H9 (cell line): ENCODE measurements around the gene UBXN10. TPM values are rescaled to one million over a fixed set of nuclear protein-coding genes. Genes with fewer than 3 reads are reported as not detected.

Source experiments
- DNase-seq: peaks from one replicate; pipeline ENCODE4 v3.0.0-alpha.2; 2017
- H2AFZ ChIP-seq: one replicate; pipeline ENCODE4 v1.6.1; 2013; ENCODE audit warnings: mild to moderate bottlenecking, low read length, control low read depth, moderate library complexity
- H2AK5ac ChIP-seq: 2 replicates; pipeline ENCODE4 v1.6.1; 2013; ENCODE audit warnings: low read length, control low read depth, mixed read lengths; ENCODE audit not compliant: insufficient read length
- H2BK120ac ChIP-seq: one replicate; pipeline ENCODE4 v1.6.1; 2013; ENCODE audit warnings: low read depth, mild to moderate bottlenecking, low read length, control low read depth, inconsistent platforms; ENCODE audit not compliant: poor library complexity, severe bottlenecking
- H2BK12ac ChIP-seq: 2 replicates; pipeline ENCODE4 v1.6.1; 2013; ENCODE audit warnings: low read length, control low read depth, mixed read lengths, low read depth; ENCODE audit not compliant: insufficient read length
- H2BK15ac ChIP-seq: 2 replicates; pipeline ENCODE4 v1.6.1; 2013; ENCODE audit warnings: low read depth, low read length, control low read depth
- H2BK20ac ChIP-seq: one replicate; pipeline ENCODE4 v1.6.1; 2013; ENCODE audit warnings: low read depth, mild to moderate bottlenecking, low read length, control low read depth, inconsistent platforms; ENCODE audit not compliant: poor library complexity, severe bottlenecking
- H2BK5ac ChIP-seq: 2 replicates; pipeline ENCODE4 v1.6.1; 2013; ENCODE audit warnings: low read length, control low read depth, mixed read lengths; ENCODE audit not compliant: insufficient read length
- H3K14ac ChIP-seq: 2 replicates; pipeline ENCODE4 v1.6.1; 2013; ENCODE audit warnings: low read length, control low read depth; ENCODE audit not compliant: insufficient read depth
- H3K18ac ChIP-seq: 2 replicates; pipeline ENCODE4 v1.6.1; 2013; ENCODE audit warnings: low read depth, mild to moderate bottlenecking, mixed read lengths, low read length, control low read depth; ENCODE audit not compliant: insufficient read length
- H3K23ac ChIP-seq: 2 replicates; pipeline ENCODE4 v1.6.1; 2013; ENCODE audit warnings: low read length, control low read depth, mixed read lengths, low read depth; ENCODE audit not compliant: insufficient read length
- H3K23me2 ChIP-seq: 2 replicates; pipeline ENCODE4 v1.6.1; 2013; ENCODE audit warnings: low read depth, mild to moderate bottlenecking, mixed read lengths, low read length, control low read depth; ENCODE audit not compliant: insufficient read length, poor library complexity, severe bottlenecking
- H3K27ac ChIP-seq: 2 replicates; pipeline ENCODE4 v1.5.1; 2013; ENCODE audit warnings: low read length, control low read depth, mixed read lengths, low read depth; ENCODE audit not compliant: insufficient read length
- H3K27me3 ChIP-seq: 2 replicates; pipeline ENCODE4 v1.6.1; 2013; ENCODE audit warnings: low read length, control low read depth, inconsistent platforms; ENCODE audit not compliant: insufficient read depth
- H3K4ac ChIP-seq: 2 replicates; pipeline ENCODE4 v1.6.1; 2013; ENCODE audit warnings: low read depth, mild to moderate bottlenecking, control low read depth, inconsistent platforms, low read length, moderate library complexity
- H3K4me1 ChIP-seq: 2 replicates; pipeline ENCODE4 v1.6.1; 2013; ENCODE audit warnings: low read length, control low read depth, inconsistent platforms; ENCODE audit not compliant: insufficient read depth
- H3K4me2 ChIP-seq: 2 replicates; pipeline ENCODE4 v1.6.1; 2013; ENCODE audit warnings: low read length, control low read depth, mixed read lengths; ENCODE audit not compliant: insufficient read length, insufficient read depth
- H3K56ac ChIP-seq: 2 replicates; pipeline ENCODE4 v1.6.1; 2013; ENCODE audit warnings: low read depth, mild to moderate bottlenecking, mixed read lengths, low read length, control low read depth; ENCODE audit not compliant: insufficient read length
- H3K79me1 ChIP-seq: 2 replicates; pipeline ENCODE4 v1.6.1; 2013; ENCODE audit warnings: low read depth, mild to moderate bottlenecking, moderate library complexity, low read length, control low read depth, inconsistent platforms; ENCODE audit not compliant: insufficient read depth, poor library complexity, severe bottlenecking
- H3K79me2 ChIP-seq: 2 replicates; pipeline ENCODE4 v1.6.1; 2013; ENCODE audit warnings: low read length, control low read depth, inconsistent platforms; ENCODE audit not compliant: insufficient read depth
- H3K9ac ChIP-seq: 2 replicates; pipeline ENCODE4 v1.6.1; 2013; ENCODE audit warnings: low read length, control low read depth, mixed read lengths; ENCODE audit not compliant: insufficient read length; ENCODE audit errors: extremely low read depth
- H3K9me3 ChIP-seq: one replicate; pipeline ENCODE4 v1.6.1; 2013; ENCODE audit warnings: low read depth, low read length, inconsistent platforms; ENCODE audit not compliant: control insufficient read depth
- H3T11ph ChIP-seq: one replicate; pipeline ENCODE4 v1.6.1; 2013; ENCODE audit warnings: mild to moderate bottlenecking, low read length, control low read depth, inconsistent platforms
- H4K20me1 ChIP-seq: one replicate; pipeline ENCODE4 v1.6.1; 2013; ENCODE audit not compliant: control insufficient read depth, insufficient read length, insufficient read depth
- H4K5ac ChIP-seq: 2 replicates; pipeline ENCODE4 v1.6.1; 2013; ENCODE audit warnings: low read depth, mild to moderate bottlenecking, mixed read lengths, low read length, control low read depth; ENCODE audit not compliant: insufficient read length
- H4K8ac ChIP-seq: replicated peaks from 2 replicates; pipeline ENCODE4 v1.6.1; 2013; ENCODE audit warnings: low read length, control low read depth, mixed read lengths, low read depth; ENCODE audit not compliant: insufficient read length
- H4K91ac ChIP-seq: 2 replicates; pipeline ENCODE4 v1.6.1; 2013; ENCODE audit warnings: low read depth, mild to moderate bottlenecking, moderate library complexity, mixed read lengths, low read length, control low read depth; ENCODE audit not compliant: insufficient read length
- H3K27ac Mint-ChIP-seq, 3 experiments: 2 replicates in 2 of 3; 3 replicates in 1 of 3; pipeline ENCODE4 v1.8.0; 2020 to 2021; ENCODE audit warnings: mixed read lengths in 3 of 3, mild to moderate bottlenecking in 1 of 3, moderate library complexity in 1 of 3
- H3K27me3 Mint-ChIP-seq: 2 replicates; pipeline ENCODE4 v1.8.0; 2021; ENCODE audit warnings: low read depth, mild to moderate bottlenecking, moderate library complexity, mixed read lengths
- H3K36me3 Mint-ChIP-seq, 3 experiments: 2 replicates in 2 of 3; 3 replicates in 1 of 3; pipeline ENCODE4 v1.8.0; 2020 to 2021; ENCODE audit warnings: low read depth in 3 of 3, mixed read lengths in 3 of 3; ENCODE audit not compliant: insufficient read depth in 1 of 3
- H3K4me1 Mint-ChIP-seq, 2 experiments: 2 replicates each; pipeline ENCODE4 v1.8.0; 2020; ENCODE audit warnings: mixed read lengths in 2 of 2
- H3K4me3 Mint-ChIP-seq, 2 experiments: 2 replicates in 1 of 2; 3 replicates in 1 of 2; pipeline ENCODE4 v1.8.0; 2020 to 2021; ENCODE audit warnings: mild to moderate bottlenecking in 2 of 2, mixed read lengths in 2 of 2, moderate library complexity in 1 of 2
- H3K9me3 Mint-ChIP-seq, 2 experiments: 2 replicates in 1 of 2; 3 replicates in 1 of 2; pipeline ENCODE4 v1.8.0; 2020; ENCODE audit warnings: mild to moderate bottlenecking in 2 of 2, mixed read lengths in 2 of 2, moderate library complexity in 1 of 2
- WGBS: extraction: QIAGEN DNeasy Blood & Tissue Kit; methylation state at CpG from one replicate; pipeline ENCODE4 v1.1.7; 2013; ENCODE audit warnings: missing lambda C conversion rate, low lambda C conversion rate, mixed read lengths; ENCODE audit not compliant: insufficient read length; ENCODE audit errors: extremely low coverage; 5-methylcytosine and 5-hydroxymethylcytosine counted together
- total RNA-seq: library from RNA; stranded (reverse); gene quantifications from 2 replicates; pipeline ENCODE4 v1.2.1, GENCODE V29; 2021
- TF ChIP-seq, protein P1 (sequence below): fragments of 200-600 bp; sonication (generic); conservative IDR thresholded peaks from 3 replicates; pipeline ENCODE4 v1.8.0; 2021; ENCODE audit warnings: antibody characterized with exemption, mild to moderate bottlenecking

The UBXN10 gene
- total RNA-seq, 1 experiment from 2014 or later: 0.59 TPM

DNA sequence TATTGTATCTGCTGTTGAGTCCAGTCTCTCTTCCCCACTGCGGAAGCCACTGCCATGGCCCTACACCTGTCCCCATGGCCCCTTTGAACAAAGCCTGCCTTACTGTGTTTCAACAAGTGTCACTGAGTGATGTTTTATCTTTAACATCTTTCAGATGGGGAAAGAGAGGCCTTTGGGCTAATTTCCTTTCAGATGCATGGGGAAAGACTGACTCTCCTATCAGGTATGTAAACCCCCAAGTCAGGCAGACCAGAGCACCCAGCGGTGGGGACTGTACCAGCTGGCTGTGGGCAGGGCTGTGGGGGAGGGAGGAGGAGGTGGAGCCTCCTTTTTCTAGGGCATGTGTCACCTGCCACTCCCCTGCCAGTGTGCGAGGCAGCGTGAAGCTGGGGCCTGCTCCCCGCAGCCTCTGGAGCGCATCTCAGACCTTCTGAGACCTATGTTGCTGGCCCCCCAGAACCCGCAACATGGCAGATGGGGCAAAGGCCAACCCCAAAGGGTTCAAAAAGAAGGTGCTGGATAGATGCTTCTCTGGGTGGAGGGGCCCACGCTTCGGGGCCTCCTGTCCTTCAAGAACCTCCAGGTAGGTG, 46.8 kb upstream of the UBXN10 start, which contains the start of gene PLA2G2F:
TSS of gene PLA2G2F (plus strand) at position 363 of the 590 bp plus-strand sequence. CDS start at position 468, 105 bp downstream.
- H2BK12ac ChIP-seq: no peak within 1 kb of the TSS
- no peak within 1 kb of the TSS for H4K5ac ChIP-seq
- no peak for DNase-seq
- TF ChIP-seq, protein P1, sequence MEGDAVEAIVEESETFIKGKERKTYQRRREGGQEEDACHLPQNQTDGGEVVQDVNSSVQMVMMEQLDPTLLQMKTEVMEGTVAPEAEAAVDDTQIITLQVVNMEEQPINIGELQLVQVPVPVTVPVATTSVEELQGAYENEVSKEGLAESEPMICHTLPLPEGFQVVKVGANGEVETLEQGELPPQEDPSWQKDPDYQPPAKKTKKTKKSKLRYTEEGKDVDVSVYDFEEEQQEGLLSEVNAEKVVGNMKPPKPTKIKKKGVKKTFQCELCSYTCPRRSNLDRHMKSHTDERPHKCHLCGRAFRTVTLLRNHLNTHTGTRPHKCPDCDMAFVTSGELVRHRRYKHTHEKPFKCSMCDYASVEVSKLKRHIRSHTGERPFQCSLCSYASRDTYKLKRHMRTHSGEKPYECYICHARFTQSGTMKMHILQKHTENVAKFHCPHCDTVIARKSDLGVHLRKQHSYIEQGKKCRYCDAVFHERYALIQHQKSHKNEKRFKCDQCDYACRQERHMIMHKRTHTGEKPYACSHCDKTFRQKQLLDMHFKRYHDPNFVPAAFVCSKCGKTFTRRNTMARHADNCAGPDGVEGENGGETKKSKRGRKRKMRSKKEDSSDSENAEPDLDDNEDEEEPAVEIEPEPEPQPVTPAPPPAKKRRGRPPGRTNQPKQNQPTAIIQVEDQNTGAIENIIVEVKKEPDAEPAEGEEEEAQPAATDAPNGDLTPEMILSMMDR: no peak
- no peak within 1 kb of the TSS for H3K4me2 ChIP-seq
- H2BK20ac ChIP-seq: no peak within 1 kb of the TSS
- H4K8ac ChIP-seq: no peak within 1 kb of the TSS
- Mint-ChIP-seq H3K9me3 (no peaks in the 10 kb centered on the region; a peak in 1 of 5 replicates), H3K36me3 (no peaks in the 10 kb centered on the region), H3K27ac (no peak within 1 kb of the TSS), H3K4me1 (peaks cover 0 to 6% of the 10 kb centered on the region in 2 experiments; a peak in 1 of 4 replicates), H3K27me3 (peaks cover 3% of the 10 kb centered on the region), H3K4me3 (no peak within 1 kb of the TSS)
- no peaks in the 10 kb centered on the region for H3K23me2 ChIP-seq
- H3K79me1 ChIP-seq: no peaks in the 10 kb centered on the region
- H2AFZ ChIP-seq: no peak within 1 kb of the TSS
- no peak within 1 kb of the TSS for H3K18ac ChIP-seq
- H3K14ac ChIP-seq: no peak within 1 kb of the TSS; the same call in 1 of the 2 replicates
- no peak within 1 kb of the TSS for H4K91ac ChIP-seq
- H3K9me3 ChIP-seq: no peaks in the 10 kb centered on the region
- no peak within 1 kb of the TSS for H2BK120ac ChIP-seq
- H3K9ac ChIP-seq: no peak within 1 kb of the TSS
- H3K27ac ChIP-seq: no peak within 1 kb of the TSS
- no CpG with 5 or more reads among the region's 9 CpGs for WGBS
- no peaks in the 10 kb centered on the region for H3K79me2 ChIP-seq
- H3K4me1 ChIP-seq: no peaks in the 10 kb centered on the region
- no peak within 1 kb of the TSS for H3K23ac ChIP-seq
- H3K27me3 ChIP-seq: no peaks in the 10 kb centered on the region
- H4K20me1 ChIP-seq: no peaks in the 10 kb centered on the region
- H3T11ph ChIP-seq: no peak within 1 kb of the TSS
- H3K56ac ChIP-seq: no peak within 1 kb of the TSS
- no peak within 1 kb of the TSS for H3K4ac ChIP-seq
- no peak within 1 kb of the TSS for H2BK5ac ChIP-seq
- no peak within 1 kb of the TSS for H2BK15ac ChIP-seq
- H2AK5ac ChIP-seq: no peak within 1 kb of the TSS
